ENCODE measurements around the gene RAB44.
"Not testable (repeated sequence)": the region's sequence is repeated elsewhere in the genome, so short reads cannot be mapped to it uniquely, and the experiment has no call there.

RAB44 gene

GRCh38 chr6:36717231-36717825, 19.7 kb downstream of the RAB44 start:
- no peak for DNase-seq

- no peak for DNase-seq
Observed at GRCh38 chr6:36717871-36718540, 20.4 kb downstream of the RAB44 start.

GRCh38 chr6:36718560-36718959, 20.9 kb downstream of the RAB44 start:
- no peak for DNase-seq

GRCh38 chr6:36719126-36719525, 21.5 kb downstream of the RAB44 start:
- no peak for DNase-seq

- DNase-seq: no peak
Observed at GRCh38 chr6:36720251-36721141, 22.9 kb downstream of the RAB44 start.

- DNase-seq: no peak
Observed at GRCh38 chr6:36721369-36722140, 23.9 kb downstream of the RAB44 start.

GRCh38 chr6:36722365-36722764, 24.7 kb downstream of the RAB44 start:
- DNase-seq: no peak

GRCh38 chr6:36722879-36723278, 25.3 kb downstream of the RAB44 start:
- DNase-seq: no peak

- DNase-seq: not testable (repeated sequence)
Observed at GRCh38 chr6:36723992-36724391, 26.4 kb downstream of the RAB44 start.

- DNase-seq: no peak
Observed at GRCh38 chr6:36724514-36725390, 27.1 kb downstream of the RAB44 start.

- no peak for DNase-seq
Observed at GRCh38 chr6:36725581-36725980, 28.0 kb downstream of the RAB44 start.

GRCh38 chr6:36727505-36728021, 29.9 kb downstream of the RAB44 start:
- peak; percentile 71 for DNase-seq

- no peak for DNase-seq
Observed at GRCh38 chr6:36728289-36729160, 30.9 kb downstream of the RAB44 start.

- DNase-seq: no peak
Observed at GRCh38 chr6:36729161-36729524, 31.5 kb downstream of the RAB44 start.

- DNase-seq: no peak
Observed at GRCh38 chr6:36730424-36731380, 33.1 kb downstream of the RAB44 start.

GRCh38 chr6:36731622-36732310, 34.1 kb downstream of the RAB44 start:
- DNase-seq: no peak

GRCh38 chr6:36733300-36733699, 35.7 kb downstream of the RAB44 start:
- no peak for DNase-seq

- no peak for DNase-seq
Observed at GRCh38 chr6:36734486-36735060, 36.9 kb downstream of the RAB44 start.

All from SIG-M5 (cell line).